HG02642 (cell line): Measurements from ENCODE around the gene CELF2.

Experiments
- ATAC-seq: cut with Tn5 transposase; IDR thresholded peaks from one replicate; pipeline ENCODE4 v1.9.1; 2021; ENCODE audit warnings: mild to moderate bottlenecking; ENCODE audit not compliant: unreplicated experiment, poor library complexity

The CELF2 gene

DNA sequence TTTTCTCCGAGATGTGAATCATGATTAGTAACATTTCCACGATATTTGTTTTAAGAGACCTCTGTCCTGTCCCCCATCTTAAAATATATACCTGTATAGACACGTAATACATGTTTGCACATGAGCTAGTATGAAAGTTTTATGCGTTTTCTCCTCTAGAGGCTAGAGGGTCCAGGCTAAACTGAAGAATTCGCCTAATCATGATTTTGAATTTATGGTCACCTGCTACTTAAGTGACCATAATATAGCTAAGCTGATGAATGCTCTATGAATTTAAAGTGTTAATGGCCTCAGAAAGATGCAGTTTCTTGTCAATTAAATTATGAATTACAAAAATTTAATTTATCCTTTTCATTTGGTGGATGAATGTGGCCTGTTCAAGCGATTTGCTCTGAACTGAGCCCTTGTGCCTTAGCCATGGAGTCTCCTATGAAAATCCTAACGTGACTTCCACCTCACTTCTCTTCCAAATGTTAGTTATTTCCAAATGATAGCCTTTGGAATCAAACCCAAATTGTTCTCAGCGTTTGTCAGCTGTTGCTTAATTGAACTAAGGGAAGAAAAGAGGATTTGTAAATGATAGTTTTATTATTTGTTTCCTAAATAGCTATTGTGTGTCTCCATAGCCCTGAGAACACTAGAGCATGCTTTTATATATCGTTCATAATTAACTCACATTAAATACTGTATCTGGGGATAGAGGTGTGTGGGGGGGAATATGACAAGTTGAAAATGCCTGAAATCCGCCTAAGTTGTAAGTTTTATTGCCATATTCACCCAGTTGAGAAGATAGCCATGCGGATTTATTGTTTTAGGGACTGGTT, 2.3 kb downstream of the CELF2 start:
- ATAC-seq = no peak

DNA sequence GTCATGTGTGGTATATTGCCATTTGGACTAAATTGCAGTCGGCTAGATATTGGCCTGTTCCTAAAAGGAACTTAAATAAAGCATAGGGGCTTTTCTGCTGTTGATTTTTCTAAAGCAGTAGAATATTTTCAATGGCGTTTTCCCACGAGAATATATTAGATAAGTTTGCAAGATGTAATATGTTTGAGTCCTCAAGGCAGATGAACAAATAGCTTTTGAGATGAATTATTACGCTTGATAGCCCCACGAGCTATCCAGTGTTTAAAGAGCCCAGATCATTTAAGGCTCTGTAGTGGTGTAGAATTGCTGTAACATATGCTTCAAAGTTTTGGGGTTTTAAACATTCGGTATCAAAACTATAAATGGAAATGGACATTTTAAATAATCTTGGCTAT, 2.9 kb downstream of the CELF2 start:
- no peak for ATAC-seq

DNA sequence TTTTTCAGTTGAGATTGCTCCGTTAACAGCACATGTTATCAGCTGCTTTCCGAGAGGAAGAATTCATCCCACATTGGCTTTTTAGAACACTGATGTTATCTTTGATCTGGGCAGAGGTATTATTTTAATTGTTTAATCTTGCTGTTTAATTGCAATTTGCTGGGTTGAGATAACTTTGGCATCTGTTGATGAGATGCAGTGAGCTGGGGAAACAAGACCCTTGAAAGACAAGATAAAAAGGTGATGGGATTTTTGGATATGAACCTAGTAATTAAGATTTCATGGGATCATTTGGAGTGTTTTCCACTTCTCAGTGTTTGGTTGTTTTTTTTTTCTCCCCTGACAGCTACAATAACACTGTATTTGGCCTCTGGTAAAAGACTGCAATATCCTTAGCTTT, 4.5 kb downstream of the CELF2 start:
- ATAC-seq = no peak

DNA sequence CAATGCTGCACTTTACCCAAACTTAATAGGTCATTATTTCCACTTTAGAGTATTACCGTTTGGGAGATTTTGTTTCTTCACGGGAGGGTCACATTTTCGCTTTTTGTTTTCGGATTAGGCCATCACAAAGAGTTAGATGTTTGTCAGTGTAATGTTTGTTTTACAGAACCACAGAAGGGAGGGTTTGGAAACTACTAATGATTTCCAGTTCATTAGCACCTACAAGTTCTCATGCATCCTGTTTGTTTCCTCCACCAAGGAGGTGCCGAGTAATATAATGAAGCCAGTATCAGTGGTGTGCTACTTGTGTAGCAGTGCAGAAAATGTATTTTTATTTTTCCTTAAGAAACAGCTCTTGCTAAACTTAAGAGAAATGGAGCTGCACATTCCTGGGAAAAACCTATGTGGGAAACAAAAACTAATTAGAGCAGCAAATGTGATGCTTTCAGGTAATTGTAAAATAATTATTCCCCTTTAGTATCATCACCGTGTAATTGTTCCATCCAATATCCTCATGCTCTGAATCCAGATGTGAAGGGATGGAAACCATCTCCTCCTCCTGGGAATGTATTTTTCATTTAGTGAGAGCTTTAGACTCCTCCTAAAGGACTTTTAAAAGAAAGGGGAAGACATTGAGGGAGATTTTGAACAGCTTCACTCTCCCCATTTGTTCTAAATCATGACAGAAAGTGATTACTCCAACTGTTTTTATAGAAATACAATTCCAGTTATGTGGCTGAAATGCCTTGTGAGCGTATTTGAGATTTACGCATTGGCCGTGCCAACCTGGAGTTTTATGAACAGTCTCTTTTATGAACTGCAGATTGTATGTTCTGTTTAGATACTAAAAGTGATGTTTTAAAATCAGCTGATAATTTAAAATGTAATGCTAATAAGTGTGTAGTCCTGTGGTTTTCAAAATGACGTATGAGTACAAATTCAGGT, 5.6 kb downstream of the CELF2 start:
- ATAC-seq = no peak

DNA sequence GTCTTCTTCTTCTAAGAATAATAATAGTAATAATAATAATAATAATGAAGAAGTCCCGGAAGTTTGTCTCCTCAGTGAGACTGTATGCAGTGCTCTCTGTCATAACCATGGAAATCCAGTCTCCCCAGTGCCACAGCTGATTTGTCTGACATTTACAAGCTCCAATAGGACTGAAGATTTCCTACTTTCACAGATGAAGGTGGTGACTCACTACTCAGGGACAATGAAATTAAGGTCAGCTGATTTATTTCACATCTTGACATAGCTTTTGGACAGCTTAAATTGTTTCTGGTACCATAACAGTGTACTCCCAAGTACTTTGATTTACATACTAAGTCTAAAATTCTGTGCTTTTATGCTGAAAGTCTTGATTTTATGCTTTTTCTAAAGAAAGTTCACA, 6.9 kb downstream of the CELF2 start:
- ATAC-seq = no peak

DNA sequence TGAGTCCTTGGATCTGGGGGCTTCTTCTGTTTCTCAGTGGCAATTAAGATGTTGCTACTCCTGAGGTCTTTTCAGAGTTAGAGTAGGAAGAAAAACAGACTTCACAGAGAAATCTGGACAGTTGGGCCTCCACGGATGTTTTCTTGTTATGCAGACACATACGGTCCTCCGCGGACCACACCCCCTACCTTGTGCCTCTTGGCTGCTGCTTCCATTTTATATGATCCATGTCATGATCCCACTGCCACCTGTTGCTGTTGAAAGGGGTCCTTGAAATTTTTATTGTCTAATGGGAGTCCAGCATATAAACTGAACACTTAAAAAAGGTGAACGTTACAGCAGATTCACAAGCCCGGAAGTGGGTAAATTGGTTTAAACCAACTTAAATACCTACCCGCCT, 8.3 kb downstream of the CELF2 start:
- no peak for ATAC-seq

DNA sequence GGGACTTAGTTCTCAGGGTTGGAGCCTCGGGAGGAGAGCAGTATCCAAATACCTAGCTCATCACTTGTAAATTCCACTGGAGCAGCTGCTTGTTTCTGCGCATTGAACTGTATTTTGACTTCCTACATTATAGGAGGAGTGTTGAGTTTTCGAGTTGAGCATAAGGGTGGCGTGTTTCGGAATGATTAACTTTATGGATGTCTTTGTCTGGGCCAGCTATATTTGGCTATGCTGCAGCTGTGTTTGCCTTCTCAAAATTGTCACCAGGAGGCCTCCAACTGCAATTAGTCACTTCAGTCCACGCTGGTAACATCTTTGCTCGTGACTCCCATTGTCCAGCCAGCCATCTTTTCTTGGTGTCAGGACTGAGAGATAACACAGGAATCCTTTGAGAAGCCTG, 9.1 kb downstream of the CELF2 start:
- no peak for ATAC-seq

DNA sequence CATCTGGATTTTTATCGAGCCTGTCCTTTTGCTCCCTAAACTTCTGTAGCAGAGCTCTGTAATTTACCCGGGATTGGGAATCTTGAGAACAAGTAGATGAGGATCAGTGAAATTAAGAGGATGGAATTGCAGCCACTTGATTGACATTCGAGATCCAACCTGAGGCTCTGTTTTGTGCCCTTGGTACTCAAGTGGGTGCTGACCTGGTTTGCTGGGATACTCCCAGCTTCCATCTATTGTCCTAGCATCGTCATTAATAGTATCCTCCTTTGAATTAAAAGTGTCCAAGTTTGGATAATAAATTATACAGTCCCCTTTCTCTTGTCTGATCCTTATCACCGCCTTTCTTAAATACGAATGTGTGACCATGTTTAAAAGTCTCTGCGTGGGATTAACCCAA, 17.1 kb downstream of the CELF2 start:
- ATAC-seq = no peak

DNA sequence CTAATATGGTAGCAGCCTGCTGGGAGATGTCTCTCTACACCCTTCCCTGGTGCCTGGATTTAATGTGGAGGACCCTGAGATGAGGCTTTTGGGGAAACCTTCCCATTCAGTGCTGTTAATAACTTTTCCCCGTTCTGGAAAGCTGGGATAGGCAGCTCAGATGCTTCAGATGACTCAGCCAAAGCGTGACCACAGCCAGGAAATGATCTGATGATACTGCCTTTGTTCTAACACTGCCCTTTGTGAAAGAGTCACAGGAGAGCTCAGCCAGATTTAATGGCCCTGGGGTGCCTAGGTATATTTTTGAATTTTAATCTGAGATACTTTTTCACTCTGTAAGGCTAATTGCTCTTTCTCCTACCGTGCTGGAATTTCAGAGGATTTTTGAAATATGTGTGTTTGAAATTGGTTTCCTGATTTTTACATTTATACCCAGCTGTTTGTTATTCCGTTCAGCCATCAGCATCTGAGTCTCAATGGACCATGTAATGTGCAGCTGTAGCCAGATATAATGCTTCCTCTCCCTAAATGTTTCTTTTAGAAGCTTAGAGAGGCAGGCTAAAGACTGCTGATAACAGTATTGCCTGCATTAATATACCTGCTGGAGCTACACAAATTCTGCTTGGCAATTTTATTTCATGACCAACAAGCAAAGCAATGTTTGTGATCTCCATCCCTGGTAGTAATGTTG, 17.8 kb downstream of the CELF2 start:
- ATAC-seq = no peak

DNA sequence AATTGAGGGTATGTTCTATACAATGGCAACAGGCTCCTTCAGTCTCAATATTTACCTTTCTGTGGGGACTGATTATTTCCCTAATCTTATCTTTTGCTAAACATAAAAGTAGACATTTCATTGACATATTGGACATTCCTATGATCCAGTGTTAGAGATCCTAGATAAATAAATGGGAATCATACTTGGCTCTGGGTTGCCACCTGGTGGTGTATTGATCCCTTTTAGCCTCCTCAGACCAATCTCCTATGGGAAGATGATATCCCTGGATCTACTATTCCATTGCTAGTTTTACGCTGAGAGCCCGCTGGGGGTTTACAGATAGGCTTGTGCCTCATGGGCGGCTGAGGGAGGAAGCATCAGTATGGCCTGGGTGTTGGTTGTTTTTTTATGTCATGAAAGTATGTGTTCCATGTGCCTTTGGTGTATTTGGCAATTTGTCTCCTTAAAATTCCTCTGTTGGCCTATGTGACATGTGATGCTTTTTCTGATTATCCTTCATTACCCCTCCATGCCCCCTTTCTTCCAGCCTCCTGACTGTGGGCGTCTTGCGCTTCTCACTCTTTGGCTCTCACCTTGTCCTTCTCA, 18.8 kb downstream of the CELF2 start:
- no peak for ATAC-seq

DNA sequence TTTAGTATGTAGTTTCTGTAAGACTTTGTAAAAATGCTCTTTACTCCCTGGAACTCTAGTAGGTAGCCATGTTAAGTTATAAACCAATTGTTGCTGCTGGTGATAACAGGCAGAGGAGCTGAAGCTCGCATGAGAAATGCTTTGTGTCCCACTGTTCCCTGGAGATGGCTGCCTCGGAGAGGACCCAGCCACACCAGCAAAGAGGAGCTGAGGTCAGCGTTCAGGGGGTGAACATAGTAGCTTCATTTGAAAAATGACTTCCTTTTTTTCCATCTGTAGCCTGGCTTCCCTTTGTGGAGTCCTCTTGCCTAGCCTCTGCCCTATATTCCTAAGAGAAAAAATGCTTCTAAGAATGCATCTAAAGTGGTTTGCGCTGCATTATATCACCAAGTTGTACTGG, 20.3 kb downstream of the CELF2 start:
- no peak for ATAC-seq

DNA sequence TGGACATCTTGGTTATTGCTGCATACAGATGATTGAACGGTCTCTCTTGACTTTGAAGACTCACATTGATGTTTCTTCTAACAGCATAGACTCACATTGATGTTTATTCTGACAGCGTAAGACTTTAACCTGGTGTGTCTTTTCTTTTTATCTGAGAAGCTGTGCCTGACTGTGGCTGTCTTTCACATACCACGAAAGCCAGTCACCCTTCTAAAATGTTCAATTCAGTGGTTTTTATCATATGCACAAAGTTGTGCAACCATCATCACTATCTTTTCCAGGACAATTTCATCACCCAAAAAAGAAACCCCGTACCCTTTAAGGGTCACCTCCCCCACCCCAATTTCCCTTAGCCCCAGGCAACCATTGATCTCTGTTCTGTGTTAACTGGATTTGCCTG, 24.7 kb downstream of the CELF2 start:
- no peak for ATAC-seq

DNA sequence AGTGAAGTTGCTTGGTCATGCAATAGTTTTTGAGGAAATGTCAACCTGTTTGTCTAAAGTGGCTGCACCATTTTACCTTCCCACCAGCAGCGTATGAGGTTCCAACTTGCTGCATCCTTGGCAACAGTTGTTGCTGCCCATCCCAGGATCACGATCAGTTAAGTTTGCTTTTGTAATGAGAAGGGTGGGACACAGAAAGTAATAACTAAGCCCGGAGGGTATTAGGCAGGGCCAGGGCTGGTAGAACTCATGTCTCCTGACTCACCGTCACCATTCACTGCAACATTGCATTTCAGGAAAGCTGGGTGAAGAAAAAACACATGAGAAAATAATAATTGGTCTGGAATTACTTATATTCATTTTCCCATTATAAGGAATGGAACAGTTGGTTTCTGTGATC, 25.4 kb downstream of the CELF2 start:
- no peak for ATAC-seq

DNA sequence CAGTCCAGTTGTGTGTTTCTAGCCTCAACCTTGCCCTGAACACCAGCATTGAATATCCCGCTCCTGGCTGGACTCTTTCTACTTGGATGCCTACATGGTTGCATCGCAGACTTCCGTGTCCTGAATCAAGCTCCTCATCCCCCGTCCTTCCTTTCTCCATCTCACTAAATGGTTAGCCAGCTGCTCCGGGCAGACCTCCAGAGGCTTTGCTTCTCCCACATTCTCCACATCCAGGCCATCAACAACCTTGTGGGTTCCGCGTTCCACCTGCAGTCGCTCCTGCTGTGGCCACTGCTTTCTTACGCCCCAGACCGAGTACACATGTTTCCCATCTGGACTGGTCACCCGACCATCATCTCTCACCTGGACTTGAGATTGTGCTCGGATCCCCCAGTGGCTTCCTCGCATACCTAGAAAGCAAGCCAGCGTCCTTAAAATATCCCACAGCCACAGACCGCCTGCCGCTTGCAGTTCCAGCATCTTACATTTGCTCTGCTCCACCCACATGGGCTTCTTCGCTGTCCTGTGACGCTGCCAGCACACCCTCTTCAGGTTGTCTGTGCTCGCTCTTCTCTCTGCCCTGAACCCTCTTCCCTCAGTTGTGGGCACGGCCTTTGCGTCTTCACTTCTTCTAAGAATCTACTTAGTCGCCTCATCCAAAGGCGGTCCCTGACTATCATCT, 25.9 kb downstream of the CELF2 start:
- ATAC-seq = no peak

DNA sequence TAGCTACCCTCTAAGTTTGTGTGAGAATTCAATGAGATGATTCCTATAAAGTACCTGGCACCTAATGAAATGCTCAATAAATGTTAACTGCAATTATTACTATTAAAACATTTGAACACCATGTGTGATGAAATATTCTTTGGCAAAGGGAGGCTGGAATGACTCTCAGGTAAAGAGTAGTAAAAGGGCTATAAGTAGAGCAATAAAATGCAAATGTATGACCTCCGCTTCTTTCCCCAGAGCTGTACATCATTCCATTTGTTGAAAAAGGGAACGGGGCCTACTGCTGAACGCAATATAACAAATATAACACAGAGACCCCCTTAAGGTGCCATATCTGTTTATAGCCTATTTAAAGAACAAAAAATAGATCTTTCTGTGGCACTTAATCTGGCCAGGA, 27.8 kb downstream of the CELF2 start:
- ATAC-seq = no peak

DNA sequence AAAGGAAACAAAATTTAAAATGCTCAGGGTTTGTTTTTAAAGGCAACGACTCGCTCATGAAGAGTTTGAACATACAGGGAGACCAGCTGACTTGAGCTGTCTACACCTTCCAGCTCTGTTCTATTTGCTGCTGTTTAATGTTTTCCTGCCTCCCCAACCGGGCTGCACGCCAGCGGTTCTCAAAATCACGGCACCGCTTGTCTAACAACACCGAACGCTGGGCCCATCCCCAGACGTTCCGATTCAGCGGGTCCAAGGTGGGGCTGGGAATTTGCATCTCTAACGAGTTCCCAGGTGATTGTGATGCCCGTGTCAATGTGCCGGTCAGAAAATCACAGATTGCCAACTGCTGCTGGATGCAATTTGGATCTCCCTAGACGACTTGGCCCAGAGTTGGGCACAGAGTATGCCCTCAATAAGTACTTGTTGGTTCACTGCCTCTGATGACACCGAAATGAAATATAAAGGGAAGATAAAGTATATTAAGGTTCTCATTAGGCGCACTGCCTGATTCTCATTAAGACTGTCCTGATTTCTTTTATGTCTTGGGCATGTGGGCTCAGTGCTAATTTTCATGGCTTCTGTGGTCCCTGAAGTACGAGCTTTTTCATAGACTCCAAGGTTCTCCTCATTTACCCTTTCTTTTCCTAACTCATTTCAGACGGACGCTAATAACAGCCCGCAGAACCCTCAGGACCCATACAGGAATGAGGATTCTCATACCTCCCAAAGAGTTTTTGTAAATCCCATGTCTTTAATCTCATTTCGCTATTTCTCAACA, 28.5 kb downstream of the CELF2 start:
- no peak for ATAC-seq

DNA sequence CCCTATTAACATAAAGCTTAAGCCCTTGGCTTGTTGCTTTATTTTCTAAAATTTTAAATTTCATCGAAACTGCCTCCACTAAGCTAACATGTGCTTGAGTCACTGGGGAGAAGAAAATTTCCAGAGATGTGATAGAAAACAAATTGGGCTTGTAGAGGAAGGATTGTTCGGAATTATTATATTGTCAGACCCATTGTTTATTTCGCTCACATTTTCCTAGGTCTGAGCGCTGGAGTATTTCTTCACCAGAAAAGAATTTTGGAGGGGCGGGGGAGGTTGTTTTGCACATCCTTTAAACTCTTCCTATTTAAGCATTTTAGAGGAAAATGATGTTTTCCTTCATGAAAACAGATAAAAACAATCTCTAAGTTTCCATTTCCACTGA, 29.1 kb downstream of the CELF2 start:
- ATAC-seq = no peak

DNA sequence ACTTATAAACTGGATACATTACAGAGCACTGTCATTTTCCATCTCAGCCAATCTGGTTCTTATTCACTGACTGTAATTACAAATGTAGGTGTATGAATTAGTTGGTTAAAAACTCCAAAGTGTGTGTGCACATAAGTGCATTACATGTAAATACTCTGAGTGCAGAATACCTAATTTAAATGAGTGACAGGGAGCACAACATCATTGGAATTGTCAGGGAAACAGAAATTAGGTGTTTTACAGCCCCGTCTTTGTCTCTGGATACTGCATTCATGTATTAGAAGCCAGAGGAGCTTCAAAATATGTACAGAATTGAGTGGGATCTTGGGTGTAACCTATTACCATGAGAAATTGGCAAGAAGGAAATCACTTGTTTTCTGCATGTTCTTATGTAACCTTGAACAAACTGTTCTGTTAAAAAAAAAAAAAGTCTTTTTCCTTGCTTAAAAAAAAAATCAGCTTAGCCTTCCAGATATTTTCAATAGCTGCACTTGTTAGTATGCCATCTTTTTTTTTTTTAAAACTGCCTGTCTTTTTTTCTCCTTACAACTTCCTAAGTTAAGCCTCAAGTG, 31.1 kb downstream of the CELF2 start:
- no peak for ATAC-seq

DNA sequence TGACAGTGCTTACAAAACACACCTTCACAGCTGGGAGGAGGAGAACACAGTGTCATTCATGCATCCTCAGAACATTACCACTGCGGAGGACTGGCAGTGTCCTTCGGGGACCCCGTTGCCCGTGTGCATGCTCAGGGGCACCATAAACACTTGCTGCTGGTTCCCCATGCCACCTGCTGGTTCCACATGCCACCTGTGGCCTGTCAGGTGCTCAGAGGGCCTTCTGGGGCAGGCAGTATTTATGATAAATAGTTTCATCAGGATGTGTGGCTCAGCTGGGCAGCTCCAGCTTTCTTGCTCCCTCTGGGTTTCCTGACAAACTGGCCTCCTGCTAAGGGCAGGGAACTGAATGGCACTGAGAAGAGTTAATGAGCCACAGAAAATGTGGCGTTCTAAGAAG, 32.1 kb downstream of the CELF2 start:
- no peak for ATAC-seq
